RCC 7860 (cell line): Measurements from ENCODE around the gene ZNF738.

Experiments
- DNase-seq: peaks from one replicate; pipeline ENCODE4 v3.0.0-alpha.2; 2015; ENCODE audit warnings: low spot score
- FAIRE-seq: peaks from 2 replicates; lab custom pipeline; 2012; peaks lifted over from hg19 to GRCh38; lab: Jason Lieb, UNC

Gene ZNF738

GRCh38 chr19:21410166-21410565 lies 51.4 kb downstream of the ZNF738 start:
- DNase-seq (no peak), FAIRE-seq (no peak)

DNA sequence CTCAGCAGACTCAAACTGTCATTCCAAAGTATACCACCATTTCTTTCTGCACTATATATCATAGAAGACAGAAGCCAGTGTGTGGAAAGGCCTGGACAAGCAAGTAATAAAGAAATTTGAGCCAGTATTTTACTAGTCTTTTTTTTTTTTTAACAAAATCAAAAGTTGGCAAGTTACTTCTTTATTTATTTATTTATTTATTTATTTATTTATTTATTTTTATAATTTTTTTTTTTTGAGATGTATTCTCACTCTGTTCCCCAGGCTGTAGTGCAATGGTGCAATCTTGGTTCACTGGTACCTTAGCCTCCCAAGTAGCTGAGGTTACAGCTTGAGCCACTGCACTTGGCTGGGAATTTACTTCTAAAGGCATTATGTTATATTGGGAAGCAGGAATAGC lies 63.4 kb downstream of the ZNF738 start:
- DNase-seq (no peak), FAIRE-seq (no peak)

- DNase-seq: no peak
- FAIRE-seq: no peak
Observed at GRCh38 chr19:21423057-21424041, 64.5 kb downstream of the ZNF738 start.
